ENCODE results near the gene CABCOCO1.
A peak's percentile ranks its signal among the peaks of the same experiment; 100 is the strongest.
"Not testable (repeated sequence)": the region's sequence is repeated elsewhere in the genome, so short reads cannot be mapped to it uniquely, and the experiment has no call there.

Gene CABCOCO1

DNA sequence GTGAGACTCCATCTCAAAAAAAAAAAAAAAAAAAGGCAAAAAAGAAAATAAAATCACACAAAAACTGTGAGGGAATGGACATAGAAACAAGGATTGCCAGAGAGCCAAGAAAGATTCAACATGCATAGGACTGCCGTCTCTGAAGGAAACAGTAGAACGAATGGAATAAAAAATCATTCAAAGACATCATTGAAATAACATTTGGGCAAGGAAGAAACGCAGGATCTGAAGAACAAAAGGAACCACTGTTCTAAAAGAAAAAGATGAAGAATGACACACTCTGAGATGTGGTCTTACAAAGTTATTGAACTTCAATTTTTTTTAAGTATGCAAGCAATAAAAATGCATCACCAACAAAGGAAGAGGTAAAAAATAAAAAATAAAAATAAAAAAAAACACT is 57.2 kb downstream of the CABCOCO1 start:
- DNase-seq, result no peak

- no peak for DNase-seq
These were observed 58.7 kb downstream of the CABCOCO1 start for GRCh38 chr10:61721431-61721830.

DNA sequence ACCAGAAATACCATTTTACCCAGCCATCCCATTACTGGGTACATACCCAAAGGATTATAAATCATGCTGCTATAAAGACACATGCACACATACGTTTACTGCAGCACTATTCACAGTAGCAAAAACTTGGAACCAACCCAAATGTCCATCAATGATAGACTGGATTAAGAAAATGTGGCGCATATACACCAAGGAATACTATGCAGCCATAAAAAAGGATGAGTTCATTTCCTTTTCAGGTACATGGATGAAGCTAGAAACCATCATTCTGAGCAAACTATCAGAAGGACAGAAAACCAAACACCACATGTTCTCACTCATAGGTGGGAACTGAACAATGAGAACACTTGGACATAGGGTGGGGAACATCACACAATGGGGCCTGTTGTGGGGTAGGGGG is 62.5 kb downstream of the CABCOCO1 start:
- DNase-seq, result not testable (repeated sequence)

GRCh38 chr10:61729596-61729995 is 66.9 kb downstream of the CABCOCO1 start:
- DNase-seq, result no peak

DNA sequence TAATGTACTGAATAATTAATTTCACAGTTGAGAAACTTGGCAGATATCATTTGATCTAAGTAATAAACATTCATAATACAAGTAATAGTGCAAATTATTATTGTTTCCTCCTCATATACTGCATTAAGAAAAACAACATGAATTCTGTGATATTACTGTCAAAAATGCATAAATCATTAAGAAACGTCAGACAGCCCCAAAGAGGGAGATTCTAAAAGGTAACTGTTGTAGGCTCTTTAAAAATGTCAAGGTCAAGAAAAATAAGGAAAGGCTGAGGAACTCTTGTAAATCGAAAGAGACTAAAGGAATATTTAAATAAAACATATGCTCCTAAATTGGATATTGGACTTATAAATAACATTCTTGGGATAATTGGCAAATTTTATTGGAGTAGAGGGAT is 67.9 kb downstream of the CABCOCO1 start:
- DNase-seq, result no peak

GRCh38 chr10:61731638-61732037 is 68.9 kb downstream of the CABCOCO1 start:
- DNase-seq, result no peak

DNA sequence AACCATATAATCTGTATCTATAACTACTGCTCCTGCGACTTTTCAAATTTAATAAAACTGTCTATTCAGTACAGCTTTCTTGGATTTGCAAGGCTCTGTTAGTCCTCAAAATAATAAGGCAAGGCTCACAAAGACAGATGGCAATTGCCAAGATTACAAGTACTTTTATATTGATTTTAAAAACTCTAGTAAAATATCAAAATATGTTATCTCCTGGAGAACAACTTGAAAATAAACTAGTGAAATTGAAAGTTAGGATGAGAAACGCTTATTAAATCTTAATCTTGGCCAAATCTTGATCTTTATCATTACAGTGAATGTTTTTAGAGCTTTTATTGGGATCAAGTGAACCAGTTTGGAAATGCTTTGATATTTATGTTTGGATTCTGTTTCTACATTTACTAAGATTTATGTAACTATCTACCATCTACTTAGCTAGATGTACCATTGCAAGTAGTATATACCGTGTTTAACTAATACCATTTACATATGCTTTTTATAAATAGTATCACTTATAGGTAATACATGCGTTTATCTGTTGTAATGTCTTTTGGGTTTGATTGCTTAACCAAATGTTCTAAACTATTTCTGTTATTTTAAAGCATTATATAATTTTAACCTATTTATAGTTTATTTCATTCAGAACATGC is 70.0 kb downstream of the CABCOCO1 start:
- no peak for DNase-seq

GRCh38 chr10:61733358-61733940 is 70.7 kb downstream of the CABCOCO1 start:
- DNase-seq, result peak in 1 of 2 experiments; percentile 7

DNA sequence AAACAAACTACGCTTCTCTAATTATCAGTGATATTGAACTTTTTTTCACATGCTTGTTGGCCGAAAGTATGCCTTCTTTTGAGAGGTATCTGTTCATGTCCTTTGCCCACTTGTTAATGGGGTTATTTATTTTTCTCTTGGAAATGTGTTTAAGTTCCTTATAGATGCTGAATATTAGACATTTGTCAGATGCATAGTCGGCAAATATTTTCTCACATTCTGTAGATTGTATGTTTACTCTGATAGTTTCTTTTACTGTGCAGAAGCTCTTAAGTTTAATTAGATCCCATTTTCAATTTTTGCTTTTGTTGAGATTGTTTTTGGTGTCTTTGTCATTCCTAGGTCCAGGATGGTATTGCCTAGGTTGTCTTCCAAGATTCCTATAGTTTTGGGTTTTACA is 73.2 kb downstream of the CABCOCO1 start:
- DNase-seq, result no peak

- DNase-seq, result not testable (repeated sequence)
These were observed 74.7 kb downstream of the CABCOCO1 start for GRCh38 chr10:61737455-61737854.

DNA sequence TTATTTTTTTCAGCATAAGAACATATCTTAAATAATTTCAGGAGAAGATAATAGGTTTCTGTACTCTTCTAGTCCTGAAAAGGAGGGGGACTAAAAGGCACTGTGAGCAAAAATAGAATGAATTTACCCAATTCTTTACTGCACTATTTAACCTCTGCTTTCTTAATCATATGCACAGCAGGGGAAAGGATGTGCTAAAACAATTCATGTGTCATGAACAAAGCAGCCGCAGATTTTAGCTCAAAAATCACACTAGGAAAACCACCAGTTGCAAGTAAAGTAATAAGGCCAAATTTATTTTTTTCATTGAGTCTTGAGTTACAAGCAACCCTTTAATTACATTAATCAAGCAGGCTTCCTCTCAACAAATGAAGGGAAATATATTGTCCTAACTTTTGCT is 80.1 kb downstream of the CABCOCO1 start:
- no peak for DNase-seq

DNA sequence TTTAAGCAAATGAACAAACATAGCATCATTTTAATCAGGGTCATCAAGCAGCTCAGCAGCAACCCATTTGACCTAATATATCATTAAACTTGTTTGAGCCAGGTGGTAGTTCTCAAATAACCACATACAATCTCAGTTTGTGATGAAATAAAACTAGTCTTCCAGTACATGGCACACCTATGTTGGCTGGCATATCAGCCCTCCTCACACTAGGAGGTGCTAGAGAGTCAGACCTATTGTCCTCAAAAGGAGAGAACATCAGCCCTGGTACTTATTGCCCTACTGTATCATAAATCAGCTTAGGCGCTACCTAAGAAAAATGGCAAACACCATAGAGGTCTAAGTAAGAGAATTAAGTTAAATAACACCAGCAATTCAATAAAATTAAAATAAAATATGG is 81.7 kb downstream of the CABCOCO1 start:
- DNase-seq, result peak in 1 of 2 experiments; percentile 13

DNA sequence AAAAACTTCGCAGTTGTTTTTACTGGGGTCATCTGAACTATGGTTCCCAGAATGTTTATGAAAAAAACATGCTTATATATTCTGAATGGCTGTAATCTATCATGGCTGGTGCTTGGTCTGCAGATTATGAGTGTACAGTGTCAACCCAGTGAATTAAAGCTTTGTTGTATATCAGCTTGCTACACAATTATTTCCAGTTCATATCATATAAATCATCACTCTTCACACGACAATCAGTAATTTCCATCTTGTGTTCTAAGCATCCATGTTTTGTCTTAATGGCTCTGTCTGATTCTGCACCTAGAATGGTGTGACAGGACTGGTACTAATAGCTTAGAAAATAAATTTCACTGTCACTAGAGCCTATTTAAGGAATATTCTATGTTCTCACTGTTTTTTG is 83.6 kb downstream of the CABCOCO1 start:
- no peak for DNase-seq

DNA sequence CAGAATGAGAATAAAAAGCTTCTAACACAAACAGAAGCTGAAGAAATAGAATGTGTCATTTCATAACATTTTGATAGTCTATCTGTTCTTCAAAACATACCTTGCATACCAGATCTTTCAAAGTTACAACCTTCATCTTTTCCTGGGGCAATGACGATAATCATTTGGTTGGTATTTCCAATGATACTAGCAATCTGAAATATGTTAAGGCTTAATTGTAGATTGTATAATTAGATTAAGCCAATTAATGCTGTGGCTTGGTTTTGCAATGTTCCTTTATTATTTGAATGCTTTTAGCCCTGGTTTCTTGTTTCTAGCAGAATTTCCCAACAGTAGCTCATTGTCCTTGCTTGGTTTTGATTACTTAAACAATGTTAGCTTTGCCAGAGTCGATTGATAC is 84.6 kb downstream of the CABCOCO1 start:
- DNase-seq, result no peak

DNA sequence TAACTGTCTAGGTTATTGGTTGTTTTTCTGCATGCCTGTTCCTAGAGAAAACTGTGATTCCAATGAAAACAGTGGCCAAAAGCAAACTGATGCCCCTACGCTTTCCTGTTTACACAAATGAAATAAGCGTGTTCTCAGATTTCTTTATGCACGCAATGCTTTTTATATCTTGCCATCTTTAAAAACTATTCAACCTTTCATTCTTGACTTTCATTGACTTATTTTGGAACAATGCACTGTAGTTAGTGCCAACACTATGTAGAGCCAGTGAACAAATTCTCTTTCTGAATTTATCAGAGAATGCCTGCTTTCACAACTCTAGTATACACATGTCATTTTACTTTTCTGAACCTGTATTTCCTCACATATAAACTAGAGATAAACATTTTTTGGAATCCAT is 86.6 kb downstream of the CABCOCO1 start:
- no peak for DNase-seq

- DNase-seq, result peak; percentile 75 to 82
These were observed 88.3 kb downstream of the CABCOCO1 start for GRCh38 chr10:61750943-61751471.

DNA sequence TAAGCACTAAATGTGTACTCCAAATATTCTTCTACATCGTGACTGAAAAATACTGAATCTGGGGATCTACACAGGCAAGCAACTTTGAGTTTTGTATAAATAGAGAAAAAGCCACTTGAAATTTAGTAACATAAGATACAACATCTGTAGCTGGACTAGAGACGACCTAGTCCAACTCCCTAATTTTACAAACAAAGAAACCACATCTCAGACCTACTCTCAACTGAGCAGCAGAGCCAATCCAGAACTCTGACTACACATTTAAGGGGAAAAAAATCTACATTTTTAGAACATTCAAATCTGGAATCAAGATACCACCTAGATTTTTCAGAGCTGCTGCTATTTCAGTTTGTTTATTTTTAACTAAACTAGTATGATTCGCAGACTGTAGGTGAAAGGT is 88.9 kb downstream of the CABCOCO1 start:
- DNase-seq, result no peak

DNA sequence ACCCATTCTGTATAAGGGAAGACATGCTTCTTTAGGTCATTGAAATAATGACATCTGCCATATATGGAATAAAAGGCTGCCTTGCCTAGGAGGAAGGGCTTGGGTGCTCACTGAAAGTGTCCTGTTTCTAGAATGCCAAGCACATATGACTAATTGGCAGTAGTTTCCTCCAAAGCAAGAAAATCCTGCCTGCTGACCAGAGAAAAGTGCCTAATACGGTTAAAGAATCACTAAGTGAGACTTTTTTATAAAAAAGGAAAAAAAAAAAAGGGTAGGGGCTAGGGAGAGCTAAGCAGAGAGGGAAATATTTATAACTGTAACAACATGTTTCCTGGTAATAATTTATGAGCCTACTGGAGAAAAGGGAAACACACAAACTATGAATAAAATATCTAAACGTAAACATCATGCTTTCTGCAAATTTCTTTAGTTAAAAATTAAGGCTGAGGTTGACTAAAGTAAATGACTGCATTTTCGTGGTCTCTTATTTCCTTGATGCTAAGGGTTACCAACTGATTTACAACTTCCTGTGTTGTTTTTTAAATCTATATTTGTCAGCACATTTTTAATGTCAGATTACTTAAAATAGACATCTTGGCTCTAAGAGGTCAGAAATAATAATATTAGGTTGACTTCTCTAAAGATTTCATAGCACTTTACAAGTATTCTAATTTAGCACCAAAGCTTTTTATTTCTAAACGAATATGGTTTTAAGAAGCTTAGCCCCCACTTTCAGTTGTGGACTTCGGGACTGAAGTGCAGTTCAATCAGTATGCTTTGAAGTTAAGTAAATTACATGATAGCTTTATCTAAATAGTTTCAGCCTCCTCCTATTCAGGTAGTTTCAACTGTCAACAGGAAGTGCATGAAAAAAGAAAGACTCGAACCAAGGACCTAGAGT is 89.6 kb downstream of the CABCOCO1 start:
- DNase-seq, result no peak

DNA sequence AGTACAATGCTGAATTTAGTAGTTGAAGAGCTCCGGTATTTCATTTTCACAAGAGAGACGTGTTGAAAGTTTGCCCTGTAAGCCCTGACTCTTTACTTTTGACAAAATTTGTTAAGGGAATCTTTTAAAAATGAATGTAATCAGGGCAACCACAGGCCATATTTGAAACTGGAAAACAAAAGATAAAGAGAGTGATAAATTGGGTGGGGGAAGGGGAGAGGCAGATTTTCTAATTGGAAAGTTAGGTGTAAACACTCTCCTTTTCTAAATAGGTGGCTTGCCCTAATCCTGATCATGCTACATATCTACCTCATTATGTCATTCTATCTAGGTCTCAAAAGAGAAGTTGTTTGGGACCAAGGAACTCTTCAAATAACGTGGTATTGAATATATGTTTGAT is 90.7 kb downstream of the CABCOCO1 start:
- DNase-seq, result no peak

DNA sequence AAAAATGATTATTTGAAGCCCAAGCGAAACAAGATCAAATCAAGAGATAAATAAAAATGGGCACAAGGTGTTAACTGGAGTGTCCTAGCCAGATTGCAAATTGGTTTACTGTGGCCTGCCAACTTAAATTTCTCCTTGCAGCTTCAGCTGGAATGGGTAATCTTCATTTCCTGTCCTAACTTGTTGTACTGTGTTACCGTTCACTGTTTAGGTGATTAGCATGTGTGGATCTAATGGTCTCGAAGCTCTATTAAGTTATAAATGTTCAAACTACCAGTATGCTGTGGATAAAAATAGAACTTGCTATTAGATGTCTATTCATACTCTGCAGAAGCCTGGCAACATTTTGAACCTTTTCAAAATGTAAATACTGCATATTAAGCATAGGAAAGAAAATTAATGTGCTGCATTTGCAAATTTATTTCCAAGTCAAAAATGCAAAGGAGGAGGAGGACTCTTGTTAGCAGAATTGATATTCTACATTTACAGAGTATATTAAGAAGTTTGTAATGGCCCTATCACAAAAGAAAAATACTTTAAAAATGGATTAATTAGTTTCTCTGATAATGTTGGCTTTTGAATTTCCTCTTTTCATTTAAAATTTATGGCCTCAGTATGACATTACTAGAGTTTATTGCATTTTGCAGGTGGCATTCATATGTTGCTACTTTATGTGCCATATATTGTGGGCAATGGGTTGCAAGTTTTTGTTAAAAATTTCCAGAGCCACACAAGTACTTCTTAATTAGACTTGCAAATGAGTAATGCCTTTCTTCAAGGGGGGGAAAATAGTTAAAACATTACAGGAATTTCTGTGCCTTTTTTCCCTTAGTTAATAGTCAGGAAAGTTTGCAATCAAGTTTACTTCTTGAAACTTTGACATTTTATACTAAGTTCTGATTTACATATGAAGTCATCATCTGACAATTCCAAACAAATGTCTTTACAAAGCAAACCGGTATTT is 92.1 kb downstream of the CABCOCO1 start:
- DNase-seq, result no peak

DNA sequence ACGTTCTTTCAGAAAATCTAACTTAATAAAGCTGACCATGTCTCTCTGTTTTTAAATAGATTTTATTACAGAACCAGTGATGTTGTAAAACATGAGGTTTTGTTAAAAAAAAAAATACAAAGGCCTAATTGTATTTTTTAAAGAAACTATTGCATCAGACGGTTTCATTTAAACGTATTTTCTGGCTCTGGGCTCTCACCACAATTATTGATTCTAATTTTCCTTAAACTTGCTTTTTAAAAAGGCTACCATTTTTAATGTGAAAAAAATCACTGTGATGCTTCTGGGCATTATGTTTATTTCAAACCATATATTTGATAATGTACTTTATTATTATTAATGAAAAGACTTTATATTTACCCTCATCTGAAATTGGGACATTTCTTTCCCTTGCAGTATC is 94.3 kb downstream of the CABCOCO1 start:
- DNase-seq, result no peak
